ENCODE data around the gene TMEM255B. TPM values are rescaled to one million over a fixed set of nuclear protein-coding genes. Genes with fewer than 3 reads are reported as not detected.

The TMEM255B gene
- total RNA-seq, 1 experiment from 2014 or later = 2.8 TPM

GRCh38 chr13:113831061-113831460 is 72.0 kb downstream of the TMEM255B start:
- Histone ChIP-seq H3K9me3 (ENCODE audit: control insufficient read depth, low read depth, low read length) (no peaks in the 10 kb centered on the region), H3K9ac (ENCODE audit: extremely low read depth, insufficient read length, low read length) (no peak overlapping the region), H2BK15ac (ENCODE audit: low read depth, low read length) (no peak overlapping the region), H3K27ac (ENCODE audit: insufficient read length, low read depth, low read length) (no peak overlapping the region), H4K5ac (ENCODE audit: insufficient read length, low read depth, low read length) (no peak overlapping the region), H4K20me1 (ENCODE audit: control insufficient read depth, insufficient read depth, insufficient read length) (no peaks in the 10 kb centered on the region), H3K18ac (ENCODE audit: insufficient read length, low read depth, low read length) (no peak overlapping the region), H3K4me2 (ENCODE audit: insufficient read depth, insufficient read length, low read length) (no peak overlapping the region), H3K79me2 (ENCODE audit: insufficient read depth, low read length) (no peaks in the 10 kb centered on the region), H2BK120ac (ENCODE audit: low read depth, low read length, poor library complexity, severe bottlenecking) (no peak overlapping the region), H3K79me1 (ENCODE audit: insufficient read depth, low read depth, low read length, poor library complexity, severe bottlenecking) (no peaks in the 10 kb centered on the region), H3K4me1 (ENCODE audit: insufficient read depth, low read length) (no peaks in the 10 kb centered on the region), H4K8ac (replicated peaks; ENCODE audit: insufficient read length, low read depth, low read length) (no peak overlapping the region), H3K56ac (ENCODE audit: insufficient read length, low read depth, low read length) (no peak overlapping the region), H2BK20ac (ENCODE audit: low read depth, low read length, poor library complexity, severe bottlenecking) (no peak overlapping the region), H2AK5ac (ENCODE audit: insufficient read length, low read length) (no peak overlapping the region), H3K23me2 (ENCODE audit: insufficient read length, low read depth, low read length, poor library complexity, severe bottlenecking) (no peaks in the 10 kb centered on the region), H2BK12ac (ENCODE audit: insufficient read length, low read depth, low read length) (no peak overlapping the region), H2BK5ac (ENCODE audit: insufficient read length, low read length) (no peak overlapping the region), H3K27me3 (ENCODE audit: insufficient read depth, low read length) (no peaks in the 10 kb centered on the region), H3K4ac (ENCODE audit: low read depth, low read length) (no peak overlapping the region), H3T11ph (ENCODE audit: low read length) (no peak overlapping the region), H3K23ac (ENCODE audit: insufficient read length, low read depth, low read length) (no peak overlapping the region), H3K14ac (ENCODE audit: insufficient read depth, low read length) (no peak overlapping the region), H4K91ac (ENCODE audit: insufficient read length, low read depth, low read length) (no peak overlapping the region), H2AFZ (ENCODE audit: low read length) (no peak overlapping the region)
- Mint-ChIP-seq H3K4me3 (no peak overlapping the region), H3K36me3 (ENCODE audit: insufficient read depth in 1 of 3, low read depth in 3 of 3) (peaks cover 12 to 47% (median 30%) of the 10 kb centered on the region in 3 experiments; a peak in 6 of 7 replicates), H3K27me3 (ENCODE audit: low read depth) (no peaks in the 10 kb centered on the region), H3K9me3 (no peaks in the 10 kb centered on the region), H3K27ac (no peak overlapping the region), H3K4me1 (peaks cover 3 to 6% of the 10 kb centered on the region in 2 experiments; a peak in 1 of 4 replicates)
- no peak for TF ChIP-seq CTCF (conservative IDR thresholded peaks at IDR 0.05)
- WGBS (ENCODE audit: extremely low coverage, insufficient read length, low lambda C conversion rate) = no CpG with 5 or more reads among the region's 23 CpGs
- DNase-seq = no peak

All from H9 (cell line).